Parathyroid adenoma (tissue), 2 donors: ENCODE results near the gene GAS2.

ENCODE experiments used
- H2AFZ ChIP-seq: fragments of 300-600 bp; sonication (generic); one replicate; pipeline ENCODE4 v1.7.0; 2017; ENCODE audit warnings: antibody characterized with exemption, mild to moderate bottlenecking
- H3K27ac ChIP-seq: fragments of 300-600 bp; sonication (generic); one replicate; pipeline ENCODE4 v1.7.0; 2017
- H3K27me3 ChIP-seq: fragments of 300-600 bp; sonication (generic); one replicate; pipeline ENCODE4 v1.7.0; 2017; ENCODE audit warnings: low read length; ENCODE audit not compliant: control insufficient read depth, insufficient read depth
- H3K36me3 ChIP-seq: fragments of 300-600 bp; sonication (generic); one replicate; pipeline ENCODE4 v1.7.0; 2017; ENCODE audit warnings: low read length; ENCODE audit not compliant: control insufficient read depth, insufficient read depth
- H3K4me1 ChIP-seq: fragments of 300-600 bp; sonication (generic); one replicate; pipeline ENCODE4 v1.7.0; 2017; ENCODE audit warnings: control low read depth
- H3K4me2 ChIP-seq: fragments of 300-600 bp; sonication (generic); one replicate; pipeline ENCODE4 v1.7.0; 2017; ENCODE audit warnings: low read length
- H3K4me3 ChIP-seq: fragments of 300-600 bp; sonication (generic); one replicate; pipeline ENCODE4 v1.7.0; 2017; ENCODE audit warnings: low read depth, low read length
- H3K79me2 ChIP-seq: fragments of 300-600 bp; sonication (generic); one replicate; pipeline ENCODE4 v1.7.0; 2017; ENCODE audit warnings: control low read depth
- H3K9ac ChIP-seq: fragments of 300-600 bp; sonication (generic); one replicate; pipeline ENCODE4 v1.7.0; 2017; ENCODE audit warnings: mild to moderate bottlenecking
- H3K9me3 ChIP-seq: fragments of 300-600 bp; sonication (generic); one replicate; pipeline ENCODE4 v1.7.0; 2017; ENCODE audit warnings: low read length; ENCODE audit not compliant: control insufficient read depth
- CTCF ChIP-seq: fragments of 300-600 bp; sonication (generic); IDR thresholded peaks from one replicate; pipeline ENCODE4 v1.7.0; 2017; ENCODE audit warnings: antibody characterized with exemption, mild to moderate bottlenecking
- donor health status: primary hyperparathyroidism.

Gene GAS2

GRCh38 chr11:22703040-22703439 lies 36.6 kb downstream of the GAS2 start:
- H3K27me3 ChIP-seq: no peaks in the 10 kb centered on the region
- no peak overlapping the region for H3K27ac ChIP-seq
- no peaks in the 10 kb centered on the region for H3K9me3 ChIP-seq
- peaks cover 3% of the 10 kb centered on the region for H3K4me1 ChIP-seq
- H2AFZ ChIP-seq: no peak overlapping the region
- no peaks in the 10 kb centered on the region for H3K79me2 ChIP-seq
- H3K9ac ChIP-seq: no peak overlapping the region
- H3K4me2 ChIP-seq: no peak overlapping the region
- no peaks in the 10 kb centered on the region for H3K36me3 ChIP-seq
- H3K4me3 ChIP-seq: no peak overlapping the region
- TF ChIP-seq CTCF: no peak

DNA sequence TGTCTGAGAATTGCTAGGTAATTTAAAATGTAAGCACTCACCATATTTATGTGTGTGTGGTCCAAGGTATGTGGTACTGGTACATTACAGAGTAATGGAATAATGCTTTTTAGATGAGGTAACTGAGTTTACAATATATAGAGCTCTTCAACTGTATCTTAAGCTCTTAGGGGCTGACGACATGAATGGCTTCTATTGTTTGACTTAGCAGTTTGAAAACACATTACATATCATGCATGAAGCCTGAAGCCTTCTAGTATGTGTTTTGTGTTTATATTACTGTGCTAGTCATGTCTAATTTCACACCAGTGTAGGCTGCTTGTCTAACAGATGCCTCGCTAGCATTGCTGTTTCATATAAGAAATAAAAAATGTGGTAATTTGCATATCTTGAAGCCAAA lies 37.2 kb downstream of the GAS2 start:
- Histone ChIP-seq H3K79me2 (no peaks in the 10 kb centered on the region), H3K9me3 (no peaks in the 10 kb centered on the region), H3K4me2 (no peak overlapping the region), H3K9ac (no peak overlapping the region), H2AFZ (no peak overlapping the region), H3K36me3 (no peaks in the 10 kb centered on the region), H3K4me1 (peaks cover 3% of the 10 kb centered on the region), H3K27me3 (no peaks in the 10 kb centered on the region), H3K27ac (no peak overlapping the region), H3K4me3 (no peak overlapping the region)
- TF ChIP-seq CTCF: no peak

DNA sequence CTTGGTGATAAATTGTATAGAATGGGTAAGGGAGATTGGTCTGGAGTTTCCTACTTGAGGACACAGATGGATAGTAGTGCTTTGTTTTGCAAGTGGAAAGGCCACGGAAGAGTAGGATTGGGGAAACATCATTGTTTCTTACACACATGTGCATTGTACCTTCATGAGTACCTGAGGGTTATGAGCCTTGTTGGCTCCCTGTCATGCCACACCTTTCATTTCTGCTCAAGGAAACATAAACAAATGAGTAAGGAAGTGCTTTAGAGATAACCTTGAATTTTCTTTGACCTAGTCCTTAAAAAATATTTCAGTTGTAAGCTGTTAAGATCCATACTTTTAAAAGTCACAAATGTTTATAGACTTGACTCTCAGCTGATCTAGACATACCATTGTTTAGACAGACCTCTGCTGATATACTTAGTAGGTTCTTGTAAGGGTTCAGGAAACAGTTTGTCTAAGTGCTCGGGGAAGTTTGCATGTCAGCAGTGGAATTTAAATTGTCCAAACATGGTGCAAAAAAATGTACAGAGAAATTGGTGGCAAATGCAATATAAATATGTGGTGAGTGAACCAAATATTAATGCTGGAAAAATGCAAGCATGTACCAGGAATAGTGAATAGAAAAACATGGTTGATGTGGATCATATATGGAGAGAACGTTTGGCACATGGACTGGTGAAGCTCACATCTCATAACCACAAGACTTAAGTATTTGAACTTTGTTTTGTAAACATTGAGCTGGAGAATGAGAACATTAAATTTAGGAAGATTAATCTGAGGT lies 40.9 kb downstream of the GAS2 start:
- Histone ChIP-seq H3K4me2 (no peak overlapping the region), H2AFZ (no peak overlapping the region), H3K27ac (no peak overlapping the region), H3K9ac (no peak overlapping the region), H3K27me3 (no peaks in the 10 kb centered on the region), H3K4me1 (peaks cover 3% of the 10 kb centered on the region), H3K79me2 (no peaks in the 10 kb centered on the region), H3K9me3 (no peaks in the 10 kb centered on the region), H3K4me3 (no peak overlapping the region), H3K36me3 (no peaks in the 10 kb centered on the region)
- no peak for TF ChIP-seq CTCF

DNA sequence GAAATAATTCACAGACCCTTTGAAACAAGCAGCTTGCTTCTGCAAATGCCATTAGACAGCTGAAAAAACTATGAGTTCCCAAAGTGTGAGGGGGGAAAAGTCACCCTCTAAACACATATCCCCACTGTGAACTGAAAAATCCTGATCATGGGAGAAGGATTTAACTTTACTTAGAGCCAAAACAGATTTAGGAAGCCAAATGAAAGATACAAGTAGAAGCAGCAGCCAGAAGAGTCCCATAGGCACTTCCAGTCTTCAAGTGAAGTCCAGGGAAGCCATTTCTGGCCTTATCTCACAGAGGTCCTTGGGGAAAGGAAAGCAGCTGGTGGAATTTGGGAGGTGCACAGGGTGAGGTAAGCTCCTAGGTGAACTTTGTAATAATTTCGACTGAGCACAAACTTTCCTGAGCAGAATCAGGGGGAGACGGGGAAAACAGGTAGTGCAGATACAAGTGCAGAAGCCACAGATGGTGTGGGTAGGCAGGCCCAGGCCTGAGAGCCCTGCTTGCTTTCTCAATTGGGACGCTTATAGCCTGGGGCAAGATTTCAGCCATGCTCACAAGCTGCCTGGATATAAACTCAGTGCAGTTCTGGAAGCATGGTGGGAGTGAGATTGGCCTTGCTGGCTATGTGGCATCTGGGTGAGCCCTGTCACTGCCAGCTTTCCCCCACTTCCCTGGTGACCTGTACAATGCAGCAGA lies 44.8 kb downstream of the GAS2 start:
- no peaks in the 10 kb centered on the region for H3K27me3 ChIP-seq
- no peak overlapping the region for H3K4me2 ChIP-seq
- H2AFZ ChIP-seq: no peak overlapping the region
- no peaks in the 10 kb centered on the region for H3K9me3 ChIP-seq
- H3K36me3 ChIP-seq: no peaks in the 10 kb centered on the region
- no peaks in the 10 kb centered on the region for H3K79me2 ChIP-seq
- no peaks in the 10 kb centered on the region for H3K4me1 ChIP-seq
- no peak for TF ChIP-seq CTCF
- H3K27ac ChIP-seq: no peak overlapping the region
- H3K4me3 ChIP-seq: no peak overlapping the region
- H3K9ac ChIP-seq: no peak overlapping the region
